ENCODE results near the gene REXO4.
"Not testable (repeated sequence)": the region's sequence is repeated elsewhere in the genome, so short reads cannot be mapped to it uniquely, and the experiment has no call there.

REXO4 gene

GRCh38 chr9:133419005-133419404 is 1.2 kb upstream of the REXO4 start:
- DNase-seq = no peak

DNA sequence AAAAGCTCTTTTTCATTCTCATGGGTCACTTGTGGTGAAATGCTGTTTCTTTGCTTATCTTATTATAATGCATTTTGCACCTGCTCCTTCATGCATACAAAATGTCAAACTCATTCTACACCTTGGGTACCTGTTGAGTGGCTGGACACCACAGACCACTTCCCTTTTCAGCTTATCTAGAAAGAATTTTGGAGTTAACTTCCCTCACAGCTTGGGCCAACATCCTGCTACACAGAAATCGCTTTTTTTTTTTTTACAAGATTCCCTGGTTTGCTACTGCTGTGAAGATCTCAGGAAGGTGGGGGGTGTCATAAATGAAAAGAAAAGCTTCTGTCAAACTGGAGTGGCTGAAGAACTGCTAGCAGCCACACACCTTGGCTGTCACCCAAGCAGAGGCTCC is 2.6 kb downstream of the REXO4 start:
- DNase-seq = no peak

DNA sequence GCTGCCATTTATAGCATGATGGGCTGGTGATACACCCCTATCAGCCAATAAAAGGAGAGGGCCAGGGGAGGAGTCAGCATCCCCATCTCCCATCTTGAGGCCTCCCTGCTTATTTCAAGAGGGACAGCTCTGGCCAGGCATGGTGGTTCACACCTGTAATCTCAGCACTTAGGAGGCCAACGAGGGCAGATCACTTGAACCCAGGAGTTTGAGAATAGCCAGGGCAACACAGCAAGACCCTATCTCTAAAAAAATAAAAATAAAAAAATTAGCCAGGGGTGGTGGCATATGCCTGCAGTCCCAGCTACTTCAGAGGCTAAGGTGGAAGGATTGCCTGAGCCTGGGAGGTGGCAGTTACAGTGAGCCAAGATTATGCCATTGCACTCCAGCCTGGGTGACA is 9.8 kb downstream of the REXO4 start:
- no peak for DNase-seq

DNA sequence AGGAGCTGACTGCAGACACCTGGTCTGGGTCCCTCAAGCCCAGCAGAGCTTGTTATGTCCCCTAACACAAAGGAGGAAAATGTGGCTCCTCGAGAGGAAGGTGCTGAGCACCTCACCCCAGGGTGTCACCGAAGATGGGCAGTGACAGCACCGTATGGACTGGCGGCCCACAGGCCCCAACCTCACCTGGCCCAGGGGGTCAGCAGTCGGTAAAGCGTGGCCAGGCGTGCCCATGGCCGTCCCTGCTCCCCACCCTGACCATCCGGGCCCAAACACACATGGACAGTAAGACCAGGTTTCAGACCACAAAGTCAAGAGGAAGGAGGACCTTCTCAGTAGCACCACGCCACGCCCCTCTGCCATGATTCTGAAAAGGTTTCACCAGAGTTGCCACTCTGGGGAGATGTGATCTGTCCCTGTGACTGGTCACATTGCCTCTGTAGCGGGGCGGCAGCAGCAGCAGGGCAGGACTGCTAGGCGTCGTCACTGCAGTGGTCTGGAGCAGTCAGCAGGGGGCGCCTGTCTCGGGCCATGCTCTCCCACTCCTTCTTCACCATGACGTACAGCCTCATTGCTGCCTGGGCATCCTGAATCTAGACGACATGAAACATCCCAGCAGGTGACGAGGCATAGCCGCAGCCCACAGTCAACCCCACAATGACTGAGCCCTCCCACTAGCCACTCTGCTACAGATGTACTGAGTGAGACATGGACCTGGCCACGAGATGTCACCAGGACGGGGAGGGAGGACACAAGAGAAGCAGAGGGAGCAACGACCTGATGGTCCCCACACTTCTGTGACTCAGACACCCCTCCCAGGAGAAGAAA is 11.1 kb downstream of the REXO4 start:
- DNase-seq = peak; percentile 67

GRCh38 chr9:133405508-133406438 is 12.0 kb downstream of the REXO4 start:
- DNase-seq = peak; percentile 28

DNA sequence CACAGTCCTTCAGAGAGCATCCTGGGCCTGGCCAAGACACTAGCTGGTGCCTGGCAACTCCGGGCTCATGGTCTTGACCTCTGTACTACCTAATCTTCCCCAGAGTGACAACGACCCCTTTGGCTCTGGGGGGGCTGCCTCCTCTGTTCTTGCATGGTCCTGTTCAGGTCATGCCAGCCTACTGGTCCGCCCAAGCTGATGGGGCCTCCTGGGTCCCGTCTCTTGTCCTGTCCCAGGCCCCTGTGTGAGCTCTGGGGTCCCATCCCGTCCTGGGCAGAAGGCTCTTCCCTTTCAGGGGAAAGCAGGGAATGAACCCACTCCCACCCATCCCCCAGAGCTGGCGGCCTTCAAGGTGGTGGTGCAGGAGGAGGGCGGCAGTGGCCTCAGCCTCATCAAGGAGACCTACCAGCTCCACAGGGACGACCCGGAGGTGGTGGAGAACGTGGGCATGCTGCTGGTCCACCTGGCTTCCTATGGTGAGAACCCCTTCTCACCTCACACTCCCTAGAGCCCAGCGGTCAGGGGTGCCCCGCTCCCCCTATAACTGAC is 13.3 kb downstream of the REXO4 start:
- no peak for DNase-seq

DNA sequence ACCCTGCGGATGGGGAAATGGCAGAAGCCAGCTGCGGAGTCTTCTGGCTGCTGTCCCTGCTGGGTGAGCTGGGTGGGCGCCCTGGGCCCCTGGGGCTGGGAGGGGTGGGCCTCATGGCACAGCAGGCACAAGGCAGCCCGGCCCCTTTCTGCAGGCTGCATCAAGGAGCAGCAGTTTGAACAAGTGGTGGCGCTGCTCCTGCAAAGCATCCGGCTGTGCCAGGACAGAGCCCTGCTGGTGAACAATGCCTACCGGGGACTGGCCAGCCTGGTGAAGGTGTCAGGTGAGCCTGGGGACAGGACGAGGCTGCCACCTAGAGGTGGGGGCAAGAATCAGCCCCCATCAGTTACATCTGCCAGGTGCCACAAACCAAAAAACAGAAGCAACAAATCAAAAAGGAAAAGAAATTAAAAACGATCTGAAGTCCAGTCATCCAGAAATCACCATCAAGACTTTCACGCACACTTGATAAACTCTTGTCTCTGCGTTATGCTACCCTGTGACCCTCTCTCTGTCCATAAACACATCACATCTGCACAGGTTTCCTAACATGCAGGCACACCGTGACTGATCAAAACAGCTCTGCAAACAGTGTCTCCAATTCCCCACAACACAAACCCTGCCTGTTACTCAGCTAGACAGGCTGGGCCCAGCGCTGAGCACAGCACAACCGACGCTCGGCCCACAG is 13.9 kb downstream of the REXO4 start:
- DNase-seq = no peak

GRCh38 chr9:133402689-133403088 is 15.1 kb downstream of the REXO4 start:
- no peak for DNase-seq

DNA sequence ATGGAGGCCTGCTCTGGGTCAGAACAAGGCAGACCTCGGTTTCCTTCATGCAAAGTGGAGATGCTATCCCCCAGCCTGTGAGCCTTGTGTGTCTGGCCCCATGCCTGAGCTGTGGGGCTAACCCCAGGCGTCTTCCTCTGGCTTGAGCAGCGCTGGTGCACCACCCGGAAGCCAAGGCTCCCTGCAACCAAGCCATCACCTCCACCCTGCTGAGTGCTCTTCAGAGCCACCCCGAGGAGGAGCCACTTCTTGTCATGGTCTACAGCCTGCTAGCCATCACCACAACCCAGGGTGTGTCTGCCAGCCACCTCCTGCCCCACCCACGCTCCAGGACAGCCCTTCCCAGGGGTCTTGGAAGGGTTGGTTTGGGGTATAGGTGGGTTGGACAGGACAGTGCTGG is 16.2 kb downstream of the REXO4 start:
- no peak for DNase-seq

DNA sequence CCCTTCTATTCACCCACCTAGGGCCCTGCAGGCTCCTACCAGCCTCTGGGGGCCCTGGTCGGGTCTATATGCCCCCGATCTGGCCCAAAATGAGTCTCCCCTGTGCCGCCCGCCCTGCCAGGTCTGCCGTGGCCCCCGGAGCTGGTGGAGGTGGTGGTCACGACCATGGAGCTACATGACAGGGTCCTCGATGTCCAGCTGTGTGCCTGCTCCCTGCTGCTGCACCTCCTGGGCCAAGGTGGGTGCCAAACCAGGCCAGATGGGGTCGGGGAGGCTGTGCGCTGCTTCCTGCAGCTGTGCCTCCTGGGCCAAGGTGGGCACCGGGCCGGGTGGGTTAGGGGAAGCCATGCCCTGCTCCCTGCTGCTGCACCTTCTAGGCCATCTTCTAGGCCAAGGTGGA is 17.5 kb downstream of the REXO4 start:
- no peak for DNase-seq

GRCh38 chr9:133397895-133398294 is 19.9 kb downstream of the REXO4 start:
- DNase-seq = no peak

- DNase-seq = no peak
Measured at GRCh38 chr9:133397370-133397769, 20.4 kb downstream of the REXO4 start.

DNA sequence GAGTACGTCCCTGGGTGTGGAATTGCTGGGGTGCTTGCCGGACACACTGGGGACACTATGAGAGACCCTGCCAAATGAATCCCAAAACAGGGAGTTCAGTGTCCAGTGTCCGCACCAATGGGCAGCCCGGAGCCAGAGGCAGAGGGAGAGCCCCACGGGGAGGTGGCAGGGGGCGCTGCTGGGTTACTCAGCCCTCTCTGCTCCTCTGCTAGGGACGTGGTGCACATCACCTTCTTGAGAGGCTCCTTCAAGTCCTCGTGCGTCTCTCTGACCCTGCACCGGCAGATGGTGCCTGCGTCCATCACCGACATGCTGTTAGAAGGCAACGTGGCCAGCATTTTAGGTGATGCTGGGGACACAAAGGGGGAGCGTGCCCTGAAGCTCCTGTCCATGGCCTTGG is 20.9 kb downstream of the REXO4 start:
- no peak for DNase-seq

- no peak for DNase-seq
Measured at GRCh38 chr9:133394687-133395271, 23.0 kb downstream of the REXO4 start.

DNA sequence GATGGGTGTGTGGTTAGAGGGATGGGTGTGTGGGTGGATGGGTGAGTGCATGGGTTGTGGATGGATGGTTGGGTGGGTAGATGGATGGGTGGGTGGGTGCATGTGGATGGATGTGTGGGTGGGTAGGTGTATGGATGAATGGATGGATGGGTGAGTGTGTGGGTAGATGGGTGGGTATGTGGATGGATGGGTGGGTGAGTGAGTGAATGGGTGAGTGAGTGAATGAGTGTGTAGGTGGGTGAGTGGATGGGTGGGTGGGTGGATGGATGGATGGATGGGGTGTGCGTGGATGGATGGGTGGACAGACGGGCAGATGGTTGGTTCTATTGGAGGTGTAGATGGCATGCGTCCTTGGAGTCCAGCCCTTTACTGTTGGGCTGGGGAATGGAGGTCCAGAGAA is 24.4 kb downstream of the REXO4 start:
- no peak for DNase-seq

- DNase-seq = not testable (repeated sequence)
Measured at GRCh38 chr9:133392308-133392707, 25.5 kb downstream of the REXO4 start.

- DNase-seq = not testable (repeated sequence)
Measured at GRCh38 chr9:133391449-133391848, 26.4 kb downstream of the REXO4 start.

DNA sequence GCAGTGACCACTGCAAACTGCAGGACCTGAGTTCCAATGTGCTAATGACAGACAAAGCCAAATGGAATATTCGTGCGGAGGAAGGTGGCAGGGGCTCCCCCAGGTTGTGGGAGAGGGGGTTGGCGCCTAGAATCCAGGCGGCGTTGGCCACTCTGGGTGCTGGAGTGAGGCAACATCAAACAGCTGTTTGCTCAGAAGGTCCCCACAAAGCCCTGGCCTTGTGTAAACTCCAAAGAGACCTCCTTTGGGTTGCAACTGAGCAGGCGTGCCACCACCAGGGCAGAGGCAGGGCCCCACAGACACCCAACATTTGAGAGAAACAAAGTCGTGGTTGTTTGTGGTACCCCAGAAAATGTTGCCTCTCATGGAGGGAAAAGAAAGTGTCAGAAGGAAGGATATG is 27.1 kb downstream of the REXO4 start:
- no peak for DNase-seq

- DNase-seq = no peak
Measured at GRCh38 chr9:133389562-133389961, 28.2 kb downstream of the REXO4 start.

- no peak for DNase-seq
Measured at GRCh38 chr9:133389025-133389557, 28.7 kb downstream of the REXO4 start.

DNA sequence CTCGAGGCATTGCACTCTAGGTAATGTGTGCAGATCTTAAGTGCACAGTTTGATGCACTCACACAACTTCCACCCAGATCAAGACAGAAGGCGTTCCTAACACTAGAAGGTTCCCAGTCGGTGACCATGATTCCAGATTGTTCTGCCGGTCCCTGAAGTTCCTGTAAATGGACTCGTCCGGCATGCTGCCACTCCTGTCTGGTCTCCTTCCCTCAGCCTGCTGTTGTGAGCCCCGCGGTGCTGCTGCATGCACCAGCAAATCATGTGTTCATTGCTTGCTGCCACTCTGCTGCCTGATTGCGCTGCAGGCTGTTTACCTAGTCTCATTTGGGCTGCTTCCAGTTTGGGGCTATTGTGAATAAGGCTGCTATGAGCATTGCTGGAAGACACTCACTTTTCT is 30.1 kb downstream of the REXO4 start:
- no peak for DNase-seq

GRCh38 chr9:133386338-133386737 is 31.5 kb downstream of the REXO4 start:
- no peak for DNase-seq

All from fibroblast of skin of right biceps (primary cell).